ENCODE data around the gene CCL28. TPM values are rescaled to one million over a fixed set of nuclear protein-coding genes. Genes with fewer than 3 reads are reported as not detected.

CCL28 gene
- total and polyA plus RNA-seq, 12 donors = 0.10 to 0.59 (median 0.32) TPM; not detected in 1

DNA sequence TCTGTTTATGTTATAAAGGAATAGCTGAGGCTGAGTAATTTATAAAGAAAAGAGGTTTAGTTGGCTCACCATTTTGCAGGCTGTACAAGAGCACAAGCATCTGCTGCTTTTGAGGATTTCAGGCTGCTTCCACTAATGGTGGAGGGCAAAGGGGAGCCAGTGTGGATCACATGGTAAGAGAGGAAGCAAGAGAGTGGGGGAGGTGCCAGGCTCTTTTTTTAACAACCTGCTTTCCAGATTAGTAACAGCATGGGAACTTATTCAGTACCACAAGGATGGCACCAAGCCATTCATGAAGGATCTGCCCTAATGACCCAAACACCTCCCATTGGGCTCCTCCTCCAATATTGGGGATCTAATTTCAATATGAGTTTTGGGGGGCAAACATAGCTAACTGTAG is 40.4 kb downstream of the CCL28 start:
- H3K27ac ChIP-seq = no peak overlapping the region
- intact Hi-C loops (cut with DNase I) = no loop called here
- H3K36me3 ChIP-seq = no peaks in the 10 kb centered on the region

DNA sequence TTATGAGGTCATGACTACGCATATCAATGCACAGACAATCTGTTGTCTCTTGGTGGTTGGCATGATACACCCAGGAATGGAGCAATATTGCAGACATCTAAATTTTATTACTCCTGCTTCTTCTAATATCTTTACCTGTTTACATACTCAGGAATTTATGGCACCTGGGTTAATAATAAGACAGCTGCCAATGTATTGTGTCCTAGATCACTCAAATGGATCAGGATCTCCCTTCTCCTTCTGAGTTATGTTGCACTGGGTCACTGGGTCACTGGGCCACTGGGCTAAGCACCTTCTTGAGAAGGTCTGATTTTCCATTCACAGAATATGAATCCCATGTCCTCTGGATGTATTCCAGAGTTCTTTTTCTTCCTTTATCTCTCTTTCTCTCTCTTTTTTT is 41.8 kb downstream of the CCL28 start:
- ATAC-seq = no peak
- H3K4me1 ChIP-seq = no peaks in the 10 kb centered on the region
- H3K36me3 ChIP-seq = no peaks in the 10 kb centered on the region
- no peak overlapping the region for H3K4me3 ChIP-seq
- peaks cover 0 to 5% (median 0%) of the 10 kb centered on the region in 11 donors for H3K9me3 ChIP-seq
- WGBS, 2 donors = 98 to 100% methylated on average over 1 of the region's 1 CpG
- TF ChIP-seq CTCF (IDR thresholded peaks at IDR 0.05) = no peak
- no peak for DNase-seq
- intact Hi-C loops (cut with DNase I) = no loop called here
- H3K27ac ChIP-seq = no peak overlapping the region
- peaks cover 0 to 9% (median 0%) of the 10 kb centered on the region in 7 donors for H3K27me3 ChIP-seq

More for the DNA sequence above, 40.4 kb downstream of the CCL28 start:
- no peak for ATAC-seq
- H3K4me3 ChIP-seq = no peak overlapping the region
- no peak for DNase-seq
- peaks cover 0 to 5% (median 0%) of the 10 kb centered on the region in 11 donors for H3K9me3 ChIP-seq
- peaks cover 0 to 2% (median 0%) of the 10 kb centered on the region in 7 donors for H3K27me3 ChIP-seq
- TF ChIP-seq CTCF (IDR thresholded peaks at IDR 0.05) = no peak
- no peaks in the 10 kb centered on the region for H3K4me1 ChIP-seq

GRCh38 chr5:43369651-43370050 is 42.5 kb downstream of the CCL28 start:
- no peak for ATAC-seq
- DNase-seq = no peak
- no peak overlapping the region for H3K4me3 ChIP-seq
- peaks cover 0 to 5% (median 0%) of the 10 kb centered on the region in 11 donors for H3K9me3 ChIP-seq
- H3K4me1 ChIP-seq = no peaks in the 10 kb centered on the region
- no peaks in the 10 kb centered on the region for H3K36me3 ChIP-seq
- peaks cover 0 to 9% (median 0%) of the 10 kb centered on the region in 7 donors for H3K27me3 ChIP-seq
- H3K27ac ChIP-seq = no peak overlapping the region
- intact Hi-C loops (cut with DNase I) = no loop called here
- no peak for TF ChIP-seq CTCF (IDR thresholded peaks at IDR 0.05)

- no peak for TF ChIP-seq CTCF (IDR thresholded peaks at IDR 0.05)
- intact Hi-C loops (cut with DNase I) = no loop called here
- H3K4me3 ChIP-seq = no peak overlapping the region
- H3K36me3 ChIP-seq = no peaks in the 10 kb centered on the region
- H3K27ac ChIP-seq = no peak overlapping the region
- no peaks in the 10 kb centered on the region for H3K4me1 ChIP-seq
- 79 to 89% methylated on average over 3 of the region's 3 CpGs for WGBS, 2 donors
- peaks cover 0 to 5% (median 0%) of the 10 kb centered on the region in 11 donors for H3K9me3 ChIP-seq
- no peak for ATAC-seq
- peaks cover 0 to 13% (median 0%) of the 10 kb centered on the region in 7 donors for H3K27me3 ChIP-seq
- DNase-seq = no peak
Measured at GRCh38 chr5:43367909-43368669, 44.1 kb downstream of the CCL28 start.
